CD4-positive, alpha-beta T cell (primary cell): ENCODE data around the gene GALNTL6. TPM values are rescaled to one million over a fixed set of nuclear protein-coding genes. Genes with fewer than 3 reads are reported as not detected.

ENCODE experiments used
- ATAC-seq: fragments of 200-7000 bp; cut with Tn5 transposase; one replicate; pipeline ENCODE4 v1.10.0; 2022; ENCODE audit warnings: mild to moderate bottlenecking; ENCODE audit not compliant: poor library complexity
- CTCF ChIA-PET: fragments of 350-600 bp; sonication (Branson Sonifier 250); formaldehyde crosslinking; loops from one replicate; lab custom pipeline; 2021; ENCODE audit warnings: antibody characterized with exemption, inconsistent platforms; lab: Charles Lee
- POLR2A ChIA-PET: fragments of 350-600 bp; sonication (Branson Sonifier 250); formaldehyde crosslinking; loops from one replicate; lab custom pipeline; 2021; ENCODE audit warnings: antibody characterized with exemption, inconsistent platforms; lab: Charles Lee
- DNase-seq, 14 experiments: peaks; one replicate each; pipeline ENCODE4 v3.0.0-alpha.2; 2013 to 2020; ENCODE audit warnings: mixed read lengths in 2 of 14
- H3K27ac ChIP-seq, 2 donors: one replicate each; pipeline versions ENCODE4 v1.5.1 to v1.7.0; 2013; ENCODE audit warnings: low read length in 2 of 2, low read depth in 1 of 2, mild to moderate bottlenecking in 1 of 2
- H3K27me3 ChIP-seq, 2 experiments: 1 replicate in 1 of 2; 2 replicates in 1 of 2; pipeline versions ENCODE4 v1.6.1 to v1.7.0; 2013; ENCODE audit warnings: low read length in 2 of 2, control low read depth in 1 of 2, mild to moderate bottlenecking in 1 of 2, moderate library complexity in 1 of 2; ENCODE audit not compliant: insufficient read depth in 2 of 2, control insufficient read depth in 1 of 2
- H3K36me3 ChIP-seq: one replicate; pipeline ENCODE4 v1.6.1; 2013; ENCODE audit warnings: low read length, control low read depth; ENCODE audit not compliant: insufficient read depth
- H3K4me1 ChIP-seq: one replicate; pipeline ENCODE4 v1.6.1; 2013; ENCODE audit warnings: low read length, control low read depth; ENCODE audit not compliant: insufficient read depth
- H3K4me3 ChIP-seq: one replicate; pipeline ENCODE4 v1.5.1; 2013; ENCODE audit warnings: mild to moderate bottlenecking, low read length, moderate library complexity
- H3K9me3 ChIP-seq, 2 experiments: 1 replicate in 1 of 2; 2 replicates in 1 of 2; pipeline versions ENCODE4 v1.6.1 to v1.7.0; 2013; ENCODE audit warnings: low read length in 2 of 2, mild to moderate bottlenecking in 2 of 2, control low read depth in 1 of 2, moderate library complexity in 1 of 2; ENCODE audit not compliant: control insufficient read depth in 1 of 2, insufficient read depth in 1 of 2
- H3K27ac Mint-ChIP-seq: one replicate; pipeline ENCODE4 v1.8.0; 2020; ENCODE audit warnings: mixed read lengths
- H3K27me3 Mint-ChIP-seq: one replicate; pipeline ENCODE4 v1.8.0; 2021; ENCODE audit warnings: mixed read lengths
- H3K36me3 Mint-ChIP-seq: one replicate; pipeline ENCODE4 v1.8.0; 2021; ENCODE audit warnings: low read depth, mixed read lengths
- H3K4me1 Mint-ChIP-seq: one replicate; pipeline ENCODE4 v1.8.0; 2021; ENCODE audit warnings: low read depth, mixed read lengths
- H3K4me3 Mint-ChIP-seq: one replicate; pipeline ENCODE4 v1.8.0; 2020; ENCODE audit warnings: mild to moderate bottlenecking, mixed read lengths
- H3K9me3 Mint-ChIP-seq: one replicate; pipeline ENCODE4 v1.8.0; 2020; ENCODE audit warnings: mixed read lengths
- intact Hi-C, 2 experiments: fragments of 100-400 bp; cut with DNase I in 1 of 2; cut with micrococcal nuclease in 1 of 2; formaldehyde crosslinking; loops; one replicate each; pipeline versions ENCODE4 v1.15.1 to v1.9.0; 2023 to 2025; cut with DNase I, micrococcal nuclease
- total RNA-seq, 174 experiments: library from RNA in 2 of 174; stranded (reverse) in 2 of 174; gene quantifications; one replicate each; pipeline ENCODE4 v1.2.3 and lab custom pipeline; 2021 to 2026
- TF ChIP-seq, protein P1 (sequence below): fragments of 200-600 bp; IDR thresholded peaks from one replicate; pipeline ENCODE4 v1.8.0; 2022; ENCODE audit warnings: antibody characterized with exemption, mild to moderate bottlenecking

The GALNTL6 gene
- total RNA-seq, 2 experiments from 2014 or later, result not detected

DNA sequence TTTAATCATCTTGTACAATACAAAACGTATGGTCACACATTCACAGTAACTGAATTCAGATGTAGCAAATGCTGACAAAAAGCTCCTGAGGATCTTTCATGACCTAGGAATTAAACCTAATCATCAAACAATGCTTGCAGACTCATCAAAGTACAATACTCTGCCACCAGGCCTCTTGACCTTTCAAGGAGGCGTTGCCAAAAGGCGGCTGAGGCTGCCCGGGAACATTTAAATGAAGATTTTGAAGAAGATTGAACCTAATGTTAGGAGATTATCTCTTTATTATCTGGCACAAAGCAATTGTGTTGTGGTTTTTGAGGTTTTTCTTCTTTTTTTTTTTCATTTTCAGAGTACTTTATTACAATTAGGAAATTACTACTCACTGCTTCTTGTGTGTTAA lies 340.5 kb downstream of the GALNTL6 start:
- H3K4me3 Mint-ChIP-seq, result no peak overlapping the region
- H3K4me1 Mint-ChIP-seq, result no peaks in the 10 kb centered on the region
- ChIA-PET CTCF (no interaction called here), POLR2A (no interaction called here)
- no peaks in the 10 kb centered on the region for H3K36me3 Mint-ChIP-seq
- no peak overlapping the region for H3K27ac Mint-ChIP-seq
- ATAC-seq, result no peak
- intact Hi-C loops, result no loop called here
- Histone ChIP-seq H3K27me3 (no peaks in the 10 kb centered on the region), H3K4me3 (no peak overlapping the region), H3K9me3 (peaks cover 0 to 15% of the 10 kb centered on the region in 2 experiments), H3K27ac (no peak overlapping the region), H3K36me3 (no peaks in the 10 kb centered on the region), H3K4me1 (no peaks in the 10 kb centered on the region)
- no peaks in the 10 kb centered on the region for H3K27me3 Mint-ChIP-seq
- no peaks in the 10 kb centered on the region for H3K9me3 Mint-ChIP-seq
- TF ChIP-seq, protein P1, sequence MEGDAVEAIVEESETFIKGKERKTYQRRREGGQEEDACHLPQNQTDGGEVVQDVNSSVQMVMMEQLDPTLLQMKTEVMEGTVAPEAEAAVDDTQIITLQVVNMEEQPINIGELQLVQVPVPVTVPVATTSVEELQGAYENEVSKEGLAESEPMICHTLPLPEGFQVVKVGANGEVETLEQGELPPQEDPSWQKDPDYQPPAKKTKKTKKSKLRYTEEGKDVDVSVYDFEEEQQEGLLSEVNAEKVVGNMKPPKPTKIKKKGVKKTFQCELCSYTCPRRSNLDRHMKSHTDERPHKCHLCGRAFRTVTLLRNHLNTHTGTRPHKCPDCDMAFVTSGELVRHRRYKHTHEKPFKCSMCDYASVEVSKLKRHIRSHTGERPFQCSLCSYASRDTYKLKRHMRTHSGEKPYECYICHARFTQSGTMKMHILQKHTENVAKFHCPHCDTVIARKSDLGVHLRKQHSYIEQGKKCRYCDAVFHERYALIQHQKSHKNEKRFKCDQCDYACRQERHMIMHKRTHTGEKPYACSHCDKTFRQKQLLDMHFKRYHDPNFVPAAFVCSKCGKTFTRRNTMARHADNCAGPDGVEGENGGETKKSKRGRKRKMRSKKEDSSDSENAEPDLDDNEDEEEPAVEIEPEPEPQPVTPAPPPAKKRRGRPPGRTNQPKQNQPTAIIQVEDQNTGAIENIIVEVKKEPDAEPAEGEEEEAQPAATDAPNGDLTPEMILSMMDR, result no peak
- no peak for DNase-seq

DNA sequence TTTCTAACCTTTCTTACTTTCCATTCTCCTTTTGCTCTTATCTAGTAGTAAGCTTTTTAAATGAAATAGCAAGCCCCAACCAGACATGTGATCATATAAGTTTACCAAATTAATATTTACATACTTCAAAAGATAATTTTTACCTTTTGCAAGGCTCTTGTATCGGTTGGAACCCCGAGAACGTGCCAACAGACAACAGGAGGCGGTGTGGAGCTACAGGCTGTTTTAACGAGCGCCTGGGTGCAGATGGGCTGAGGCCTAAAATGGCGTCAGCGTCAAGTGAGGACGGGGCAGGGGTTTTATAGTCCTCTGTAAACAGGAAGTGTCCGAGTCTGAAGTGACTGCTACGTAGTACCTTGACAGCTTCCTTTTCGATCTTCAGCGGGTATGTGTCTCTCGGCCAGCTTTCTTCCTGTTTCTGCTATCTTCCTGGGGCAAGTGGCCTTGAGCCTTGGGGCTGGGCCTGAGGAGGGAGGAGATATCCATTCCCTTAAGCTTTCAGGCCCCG lies 342.7 kb downstream of the GALNTL6 start:
- H3K9me3 Mint-ChIP-seq, result no peaks in the 10 kb centered on the region
- ATAC-seq (no peak), DNase-seq (no peak)
- CTCF ChIA-PET, result no interaction called here
- Histone ChIP-seq H3K9me3 (peaks cover 0 to 12% of the 10 kb centered on the region in 2 experiments), H3K4me3 (no peak overlapping the region), H3K27me3 (no peaks in the 10 kb centered on the region), H3K4me1 (no peaks in the 10 kb centered on the region), H3K27ac (no peak overlapping the region), H3K36me3 (no peaks in the 10 kb centered on the region)
- no peaks in the 10 kb centered on the region for H3K27me3 Mint-ChIP-seq
- POLR2A ChIA-PET, result no interaction called here
- TF ChIP-seq, protein P1, result no peak
- H3K36me3 Mint-ChIP-seq, result no peaks in the 10 kb centered on the region
- H3K27ac Mint-ChIP-seq, result no peak overlapping the region
- intact Hi-C loops, result no loop called here
- no peak overlapping the region for H3K4me3 Mint-ChIP-seq
- H3K4me1 Mint-ChIP-seq, result no peaks in the 10 kb centered on the region

DNA sequence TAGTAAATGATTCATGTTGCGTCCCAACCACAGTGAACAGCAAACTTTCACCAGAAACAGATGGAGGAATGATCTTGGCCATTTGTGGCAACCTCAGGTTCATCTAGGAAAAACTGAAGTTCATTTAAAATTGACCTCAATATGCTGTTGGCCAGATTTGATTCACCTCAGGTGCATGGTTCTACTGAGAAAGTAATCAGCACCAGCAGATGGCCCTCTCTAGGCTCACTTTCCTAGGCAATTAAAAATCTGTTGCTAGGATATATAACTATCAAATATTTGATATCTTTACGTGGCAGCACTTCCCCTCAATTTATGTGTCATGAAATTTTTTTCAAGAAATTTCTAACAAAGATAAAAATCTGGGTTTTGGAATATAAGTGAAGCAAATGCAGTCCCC lies 344.7 kb downstream of the GALNTL6 start:
- intact Hi-C loops, result no loop called here
- H3K27me3 ChIP-seq, result no peaks in the 10 kb centered on the region
- Mint-ChIP-seq H3K4me3 (no peak overlapping the region), H3K27ac (no peak overlapping the region), H3K4me1 (no peaks in the 10 kb centered on the region), H3K27me3 (no peaks in the 10 kb centered on the region), H3K9me3 (no peaks in the 10 kb centered on the region), H3K36me3 (no peaks in the 10 kb centered on the region)
- H3K27ac ChIP-seq, result no peak overlapping the region
- ChIA-PET POLR2A (no interaction called here), CTCF (no interaction called here)
- DNase-seq, result no peak
- TF ChIP-seq, protein P1, result no peak
- no peak overlapping the region for H3K4me3 ChIP-seq
- no peaks in the 10 kb centered on the region for H3K4me1 ChIP-seq
- ATAC-seq, result no peak
- no peaks in the 10 kb centered on the region for H3K36me3 ChIP-seq
- peaks cover 0 to 9% of the 10 kb centered on the region in 2 experiments for H3K9me3 ChIP-seq
